HepG2 (cell line): ENCODE measurements around the gene ESRRG.

Source experiments
- ARNT ChIP-seq: fragments of 450-650 bp; IDR thresholded peaks from 2 replicates; pipeline ENCODE4 v1.6.1; 2017
- ATF3 ChIP-seq: sonication (generic); formaldehyde crosslinking; IDR thresholded peaks from 2 replicates; pipeline ENCODE4 v1.4.0; 2020; ENCODE audit warnings: missing genetic modification reagents
- E2F5 ChIP-seq: sonication (generic); formaldehyde crosslinking; conservative IDR thresholded peaks from 2 replicates; pipeline ENCODE4 v1.4.0; 2020; ENCODE audit warnings: missing genetic modification reagents
- ERF ChIP-seq: IDR thresholded peaks from 2 replicates; pipeline ENCODE4 v1.6.1; 2018; ENCODE audit warnings: missing biosample characterization, missing genetic modification reagents
- POLR2AphosphoS5 ChIP-seq: IDR thresholded peaks from 2 replicates; pipeline ENCODE4 v1.6.1; 2012; ENCODE audit warnings: low read depth, low read length
- REST ChIP-seq, 2 experiments: IDR thresholded peaks; 2 replicates each; pipeline ENCODE4 v1.6.1; 2011 to 2012; ENCODE audit warnings: low read length in 2 of 2, borderline replicate concordance in 1 of 2, low read depth in 1 of 2, mild to moderate bottlenecking in 1 of 2, moderate library complexity in 1 of 2
- SMAD3 ChIP-seq: sonication (generic); formaldehyde crosslinking; IDR thresholded peaks from 2 replicates; pipeline ENCODE4 v1.4.0; 2020; ENCODE audit warnings: missing genetic modification reagents
- THRA ChIP-seq: sonication (generic); formaldehyde crosslinking; IDR thresholded peaks from 2 replicates; pipeline ENCODE4 v1.4.0; 2020; ENCODE audit warnings: missing genetic modification reagents, borderline replicate concordance
- ZBTB3 ChIP-seq: sonication (generic); formaldehyde crosslinking; IDR thresholded peaks from 2 replicates; pipeline ENCODE4 v1.4.0; 2020; ENCODE audit warnings: low read depth, mild to moderate bottlenecking, moderate library complexity, missing genetic modification reagents, borderline replicate concordance
- ZNF530 ChIP-seq: sonication (generic); formaldehyde crosslinking; IDR thresholded peaks from 2 replicates; pipeline ENCODE4 v1.5.0; 2020; ENCODE audit warnings: low read depth, mild to moderate bottlenecking, missing genetic modification reagents
- ZNF558 ChIP-seq: sonication (generic); formaldehyde crosslinking; IDR thresholded peaks from 2 replicates; pipeline ENCODE4 v1.9.0; 2022; ENCODE audit warnings: mild to moderate bottlenecking, missing genetic modification reagents, borderline replicate concordance

- TF ChIP-seq ERF (no peak), SMAD3 (CRISPR knock-in tag) (no peak), THRA (no peak), ZNF558 (no peak), ATF3 (no peak), ARNT (no peak), POLR2AphosphoS5 (no peak), ZNF530 (no peak), ZBTB3 (CRISPR knock-in tag) (no peak), REST (IDR thresholded peaks at IDR 0.05; ENCODE audit: borderline replicate concordance in 1 of 2, low read depth in 1 of 2, low read length in 2 of 2) (no peak), E2F5 (CRISPR knock-in tag) (no peak)
Measured at GRCh38 chr1:216721062-216721461, 2.2 kb downstream of the ESRRG start.
